Vagina (tissue), 2 donors: Measurements from ENCODE around the gene PRCC.

Experiments used
- POLR2A ChIP-seq, 2 donors: fragments of 450-650 bp; IDR thresholded peaks; one replicate each; pipeline ENCODE4 v1.6.1; 2017; ENCODE audit warnings: antibody characterized with exemption in 2 of 2, mild to moderate bottlenecking in 2 of 2, moderate library complexity in 2 of 2
- TF ChIP-seq, protein P1 (sequence below), 3 experiments: fragments of 450-650 bp in 2 of 3; fragments of 200-600 bp in 1 of 3; sonication (generic) in 1 of 3; IDR thresholded peaks; one replicate each; pipeline ENCODE4 v1.5.1; 2017 to 2019; ENCODE audit warnings: antibody characterized with exemption in 3 of 3, mild to moderate bottlenecking in 2 of 3, moderate library complexity in 2 of 3

GRCh38 chr1:156811168-156811567 is 43.8 kb downstream of the PRCC start:
- TF ChIP-seq, protein P1, sequence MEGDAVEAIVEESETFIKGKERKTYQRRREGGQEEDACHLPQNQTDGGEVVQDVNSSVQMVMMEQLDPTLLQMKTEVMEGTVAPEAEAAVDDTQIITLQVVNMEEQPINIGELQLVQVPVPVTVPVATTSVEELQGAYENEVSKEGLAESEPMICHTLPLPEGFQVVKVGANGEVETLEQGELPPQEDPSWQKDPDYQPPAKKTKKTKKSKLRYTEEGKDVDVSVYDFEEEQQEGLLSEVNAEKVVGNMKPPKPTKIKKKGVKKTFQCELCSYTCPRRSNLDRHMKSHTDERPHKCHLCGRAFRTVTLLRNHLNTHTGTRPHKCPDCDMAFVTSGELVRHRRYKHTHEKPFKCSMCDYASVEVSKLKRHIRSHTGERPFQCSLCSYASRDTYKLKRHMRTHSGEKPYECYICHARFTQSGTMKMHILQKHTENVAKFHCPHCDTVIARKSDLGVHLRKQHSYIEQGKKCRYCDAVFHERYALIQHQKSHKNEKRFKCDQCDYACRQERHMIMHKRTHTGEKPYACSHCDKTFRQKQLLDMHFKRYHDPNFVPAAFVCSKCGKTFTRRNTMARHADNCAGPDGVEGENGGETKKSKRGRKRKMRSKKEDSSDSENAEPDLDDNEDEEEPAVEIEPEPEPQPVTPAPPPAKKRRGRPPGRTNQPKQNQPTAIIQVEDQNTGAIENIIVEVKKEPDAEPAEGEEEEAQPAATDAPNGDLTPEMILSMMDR (IDR thresholded peaks at IDR 0.05), result no peak
- no peak for TF ChIP-seq POLR2A (IDR thresholded peaks at IDR 0.05)
